GM23338 (cell line): Measurements from ENCODE around the gene TSPOAP1. TPM values are rescaled to one million over a fixed set of nuclear protein-coding genes. Genes with fewer than 3 reads are reported as not detected.

Source experiments
- ATAC-seq: fragments of 200-7000 bp; cut with Tn5 transposase; 3 replicates; pipeline ENCODE4 v1.9.1; 2020
- DNase-seq: peaks from one replicate; pipeline ENCODE4 v3.0.0-alpha.2; 2015; ENCODE audit warnings: low spot score
- H2AFZ ChIP-seq: fragments of 200-600 bp; sonication (generic); 2 replicates; pipeline ENCODE4 v1.8.0; 2016; ENCODE audit warnings: antibody characterized with exemption, mild to moderate bottlenecking, moderate library complexity
- H3F3A ChIP-seq: fragments of 200-600 bp; sonication (generic); replicated peaks from 2 replicates; pipeline ENCODE4 v1.8.0; 2017; ENCODE audit warnings: antibody characterized with exemption, mixed run types, low read depth
- H3K27ac ChIP-seq: fragments of 200-600 bp; sonication (generic); 2 replicates; pipeline ENCODE4 v1.6.1; 2016; ENCODE audit warnings: low read depth
- H3K27me3 ChIP-seq: fragments of 200-600 bp; sonication (generic); 2 replicates; pipeline ENCODE4 v1.8.0; 2016; ENCODE audit warnings: mild to moderate bottlenecking, mixed run types, moderate library complexity; ENCODE audit not compliant: insufficient read depth
- H3K36me3 ChIP-seq: fragments of 200-600 bp; sonication (generic); 2 replicates; pipeline ENCODE4 v1.8.0; 2016; ENCODE audit warnings: mild to moderate bottlenecking; ENCODE audit not compliant: insufficient read depth
- H3K4me1 ChIP-seq: fragments of 200-600 bp; sonication (generic); 2 replicates; pipeline ENCODE4 v1.8.0; 2016; ENCODE audit warnings: mild to moderate bottlenecking, moderate library complexity; ENCODE audit not compliant: insufficient read depth
- H3K4me2 ChIP-seq: fragments of 200-600 bp; sonication (generic); 2 replicates; pipeline ENCODE4 v1.7.1; 2017; ENCODE audit warnings: mixed run types
- H3K4me3 ChIP-seq: fragments of 200-600 bp; sonication (generic); 2 replicates; pipeline ENCODE4 v1.6.1; 2016; ENCODE audit warnings: mixed run types
- H3K79me2 ChIP-seq: fragments of 200-600 bp; sonication (generic); replicated peaks from 2 replicates; pipeline ENCODE4 v1.8.0; 2017; ENCODE audit warnings: mild to moderate bottlenecking; ENCODE audit not compliant: insufficient read depth
- H3K9me2 ChIP-seq: fragments of 200-600 bp; sonication (generic); 2 replicates; pipeline ENCODE4 v1.8.0; 2017; ENCODE audit not compliant: insufficient read depth
- H4K20me1 ChIP-seq: fragments of 200-600 bp; sonication (generic); replicated peaks from 2 replicates; pipeline ENCODE4 v1.8.0; 2017; ENCODE audit warnings: mild to moderate bottlenecking; ENCODE audit not compliant: insufficient read depth
- H3K27ac Mint-ChIP-seq: 2 replicates; pipeline ENCODE4 v1.8.0; 2020; ENCODE audit warnings: inconsistent platforms, mild to moderate bottlenecking, moderate library complexity, mixed read lengths
- H3K27me3 Mint-ChIP-seq: 3 replicates; pipeline ENCODE4 v1.8.0; 2022; ENCODE audit warnings: low read depth, mild to moderate bottlenecking, moderate library complexity, mixed read lengths, inconsistent platforms; ENCODE audit not compliant: insufficient read depth, poor library complexity
- H3K36me3 Mint-ChIP-seq: 3 replicates; pipeline ENCODE4 v1.8.0; 2021; ENCODE audit warnings: low read depth, mild to moderate bottlenecking, inconsistent platforms, moderate library complexity, mixed read lengths
- H3K4me1 Mint-ChIP-seq: 3 replicates; pipeline ENCODE4 v1.8.0; 2020; ENCODE audit warnings: mild to moderate bottlenecking, inconsistent platforms, mixed read lengths
- H3K4me3 Mint-ChIP-seq: 3 replicates; pipeline ENCODE4 v1.8.0; 2021; ENCODE audit warnings: moderate library complexity, mild to moderate bottlenecking, inconsistent platforms, mixed read lengths
- H3K9me3 Mint-ChIP-seq: 3 replicates; pipeline ENCODE4 v1.8.0; 2020; ENCODE audit warnings: moderate library complexity, mild to moderate bottlenecking, inconsistent platforms, mixed read lengths
- CREB1 ChIP-seq: fragments of 250-450 bp; sonication (Bioruptor Pico); IDR thresholded peaks from 2 replicates; pipeline ENCODE4 v1.5.0; 2020; ENCODE audit warnings: low read depth, mild to moderate bottlenecking, moderate library complexity
- EZH2 ChIP-seq: fragments of 200-600 bp; sonication (generic); IDR thresholded peaks from one replicate; pipeline ENCODE4 v1.8.0; 2017; ENCODE audit warnings: antibody characterized with exemption, mild to moderate bottlenecking, low read depth; ENCODE audit not compliant: unreplicated experiment
- EZH2phosphoT487 ChIP-seq: fragments of 200-600 bp; sonication (generic); IDR thresholded peaks from one replicate; pipeline ENCODE4 v1.8.1; 2018; ENCODE audit warnings: antibody characterized with exemption; ENCODE audit not compliant: unreplicated experiment
- JUNB ChIP-seq: IDR thresholded peaks from one replicate; pipeline ENCODE4 v1.6.1; 2016; ENCODE audit warnings: antibody characterized with exemption; ENCODE audit not compliant: unreplicated experiment
- NANOG ChIP-seq: IDR thresholded peaks from 2 replicates; pipeline ENCODE4 v1.6.1; 2016; ENCODE audit warnings: antibody characterized with exemption, borderline replicate concordance
- STAT1 ChIP-seq: IDR thresholded peaks from one replicate; pipeline ENCODE4 v1.6.1; 2016; ENCODE audit warnings: antibody characterized with exemption; ENCODE audit not compliant: unreplicated experiment
- ZNF331 ChIP-seq: fragments of 250-450 bp; sonication (Bioruptor Pico); IDR thresholded peaks from 2 replicates; pipeline ENCODE4 v1.5.0; 2020; ENCODE audit warnings: low read depth, mild to moderate bottlenecking, moderate library complexity
- polyA plus RNA-seq: library from polyadenylated mRNA; unstranded; fragments of >200 nt; fragmentation: Nextera tagmentation; extraction: Ambion mirVana; gene quantifications from 2 replicates; pipeline ENCODE4 v1.2.1, GENCODE V29; 2016
- total RNA-seq: library from RNA; depleted of rRNA; stranded (reverse); fragments of >200 nt; shearing (Covaris generic); gene quantifications from 2 replicates; pipeline ENCODE4 v1.2.3, GENCODE V29; 2014
- TF ChIP-seq, protein P1 (sequence below): IDR thresholded peaks from one replicate; pipeline ENCODE4 v1.6.1; 2018; ENCODE audit warnings: antibody characterized with exemption; ENCODE audit not compliant: unreplicated experiment
- TF ChIP-seq, protein P2 (sequence below): IDR thresholded peaks from 2 replicates; pipeline ENCODE4 v1.6.1; 2016; ENCODE audit warnings: antibody characterized with exemption
- TF ChIP-seq, protein P3 (sequence below), 2 experiments: fragments of 200-600 bp in 1 of 2; sonication (generic) in 1 of 2; conservative IDR thresholded peaks; 2 replicates each; pipeline versions ENCODE4 v1.5.1 to v1.6.1; 2016 to 2017; ENCODE audit warnings: antibody characterized with exemption in 2 of 2, low read depth in 2 of 2, mild to moderate bottlenecking in 2 of 2, moderate library complexity in 1 of 2

Gene TSPOAP1
- total and polyA plus RNA-seq, 2 experiments from 2014 or later, result 7.3 to 11.8 TPM

DNA sequence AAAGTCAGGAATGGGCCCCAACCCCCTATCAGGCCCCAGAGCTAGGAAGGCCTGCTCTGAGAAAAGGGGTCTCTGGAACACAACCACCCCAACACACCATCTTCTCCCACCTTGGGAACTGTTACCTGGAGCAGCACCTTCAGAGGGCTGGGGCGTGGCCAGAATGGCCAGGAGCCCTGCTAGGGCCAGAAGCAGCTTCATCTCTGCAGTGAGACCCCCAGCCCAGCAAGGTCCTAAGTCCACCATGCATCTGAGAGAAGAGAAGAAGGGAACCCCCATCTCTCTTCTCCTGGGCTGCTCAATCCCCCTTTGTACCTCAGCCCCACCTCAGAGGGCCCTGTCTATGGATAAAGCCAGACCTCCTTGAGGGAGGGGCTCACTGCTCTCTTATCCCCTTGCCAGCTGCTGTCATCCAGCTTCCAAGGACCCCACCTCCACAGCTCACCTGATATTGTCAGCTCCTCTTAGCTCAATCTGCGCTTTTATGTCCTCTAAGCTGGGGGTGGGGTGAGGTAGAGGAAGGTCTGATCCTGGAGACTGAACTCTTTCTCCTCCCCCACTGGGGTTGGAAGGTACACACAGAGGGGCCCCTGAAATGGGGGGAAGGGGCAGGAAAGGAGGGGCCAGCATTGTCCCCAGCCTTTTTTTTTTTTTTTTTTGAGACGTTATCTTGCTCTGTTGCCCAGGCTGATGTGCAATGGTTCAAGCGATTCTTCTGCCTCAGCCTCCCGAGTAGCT, 47.9 kb downstream of the TSPOAP1 start, which contains the start of gene MPO (continued):
- TF ChIP-seq CREB1 (no peak), ZNF331 (CRISPR knock-in tag) (no peak), STAT1 (no peak), JUNB (no peak), EZH2phosphoT487 (no peak), EZH2 (no peak), NANOG (no peak)
- TF ChIP-seq, protein P1, sequence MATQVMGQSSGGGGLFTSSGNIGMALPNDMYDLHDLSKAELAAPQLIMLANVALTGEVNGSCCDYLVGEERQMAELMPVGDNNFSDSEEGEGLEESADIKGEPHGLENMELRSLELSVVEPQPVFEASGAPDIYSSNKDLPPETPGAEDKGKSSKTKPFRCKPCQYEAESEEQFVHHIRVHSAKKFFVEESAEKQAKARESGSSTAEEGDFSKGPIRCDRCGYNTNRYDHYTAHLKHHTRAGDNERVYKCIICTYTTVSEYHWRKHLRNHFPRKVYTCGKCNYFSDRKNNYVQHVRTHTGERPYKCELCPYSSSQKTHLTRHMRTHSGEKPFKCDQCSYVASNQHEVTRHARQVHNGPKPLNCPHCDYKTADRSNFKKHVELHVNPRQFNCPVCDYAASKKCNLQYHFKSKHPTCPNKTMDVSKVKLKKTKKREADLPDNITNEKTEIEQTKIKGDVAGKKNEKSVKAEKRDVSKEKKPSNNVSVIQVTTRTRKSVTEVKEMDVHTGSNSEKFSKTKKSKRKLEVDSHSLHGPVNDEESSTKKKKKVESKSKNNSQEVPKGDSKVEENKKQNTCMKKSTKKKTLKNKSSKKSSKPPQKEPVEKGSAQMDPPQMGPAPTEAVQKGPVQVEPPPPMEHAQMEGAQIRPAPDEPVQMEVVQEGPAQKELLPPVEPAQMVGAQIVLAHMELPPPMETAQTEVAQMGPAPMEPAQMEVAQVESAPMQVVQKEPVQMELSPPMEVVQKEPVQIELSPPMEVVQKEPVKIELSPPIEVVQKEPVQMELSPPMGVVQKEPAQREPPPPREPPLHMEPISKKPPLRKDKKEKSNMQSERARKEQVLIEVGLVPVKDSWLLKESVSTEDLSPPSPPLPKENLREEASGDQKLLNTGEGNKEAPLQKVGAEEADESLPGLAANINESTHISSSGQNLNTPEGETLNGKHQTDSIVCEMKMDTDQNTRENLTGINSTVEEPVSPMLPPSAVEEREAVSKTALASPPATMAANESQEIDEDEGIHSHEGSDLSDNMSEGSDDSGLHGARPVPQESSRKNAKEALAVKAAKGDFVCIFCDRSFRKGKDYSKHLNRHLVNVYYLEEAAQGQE, result no peak
- TF ChIP-seq, protein P2, sequence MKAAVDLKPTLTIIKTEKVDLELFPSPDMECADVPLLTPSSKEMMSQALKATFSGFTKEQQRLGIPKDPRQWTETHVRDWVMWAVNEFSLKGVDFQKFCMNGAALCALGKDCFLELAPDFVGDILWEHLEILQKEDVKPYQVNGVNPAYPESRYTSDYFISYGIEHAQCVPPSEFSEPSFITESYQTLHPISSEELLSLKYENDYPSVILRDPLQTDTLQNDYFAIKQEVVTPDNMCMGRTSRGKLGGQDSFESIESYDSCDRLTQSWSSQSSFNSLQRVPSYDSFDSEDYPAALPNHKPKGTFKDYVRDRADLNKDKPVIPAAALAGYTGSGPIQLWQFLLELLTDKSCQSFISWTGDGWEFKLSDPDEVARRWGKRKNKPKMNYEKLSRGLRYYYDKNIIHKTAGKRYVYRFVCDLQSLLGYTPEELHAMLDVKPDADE, result no peak
- TF ChIP-seq, protein P3, sequence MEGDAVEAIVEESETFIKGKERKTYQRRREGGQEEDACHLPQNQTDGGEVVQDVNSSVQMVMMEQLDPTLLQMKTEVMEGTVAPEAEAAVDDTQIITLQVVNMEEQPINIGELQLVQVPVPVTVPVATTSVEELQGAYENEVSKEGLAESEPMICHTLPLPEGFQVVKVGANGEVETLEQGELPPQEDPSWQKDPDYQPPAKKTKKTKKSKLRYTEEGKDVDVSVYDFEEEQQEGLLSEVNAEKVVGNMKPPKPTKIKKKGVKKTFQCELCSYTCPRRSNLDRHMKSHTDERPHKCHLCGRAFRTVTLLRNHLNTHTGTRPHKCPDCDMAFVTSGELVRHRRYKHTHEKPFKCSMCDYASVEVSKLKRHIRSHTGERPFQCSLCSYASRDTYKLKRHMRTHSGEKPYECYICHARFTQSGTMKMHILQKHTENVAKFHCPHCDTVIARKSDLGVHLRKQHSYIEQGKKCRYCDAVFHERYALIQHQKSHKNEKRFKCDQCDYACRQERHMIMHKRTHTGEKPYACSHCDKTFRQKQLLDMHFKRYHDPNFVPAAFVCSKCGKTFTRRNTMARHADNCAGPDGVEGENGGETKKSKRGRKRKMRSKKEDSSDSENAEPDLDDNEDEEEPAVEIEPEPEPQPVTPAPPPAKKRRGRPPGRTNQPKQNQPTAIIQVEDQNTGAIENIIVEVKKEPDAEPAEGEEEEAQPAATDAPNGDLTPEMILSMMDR (conservative IDR thresholded peaks at IDR 0.05; ENCODE audit: low read depth in 2 of 2), result no peak

DNA sequence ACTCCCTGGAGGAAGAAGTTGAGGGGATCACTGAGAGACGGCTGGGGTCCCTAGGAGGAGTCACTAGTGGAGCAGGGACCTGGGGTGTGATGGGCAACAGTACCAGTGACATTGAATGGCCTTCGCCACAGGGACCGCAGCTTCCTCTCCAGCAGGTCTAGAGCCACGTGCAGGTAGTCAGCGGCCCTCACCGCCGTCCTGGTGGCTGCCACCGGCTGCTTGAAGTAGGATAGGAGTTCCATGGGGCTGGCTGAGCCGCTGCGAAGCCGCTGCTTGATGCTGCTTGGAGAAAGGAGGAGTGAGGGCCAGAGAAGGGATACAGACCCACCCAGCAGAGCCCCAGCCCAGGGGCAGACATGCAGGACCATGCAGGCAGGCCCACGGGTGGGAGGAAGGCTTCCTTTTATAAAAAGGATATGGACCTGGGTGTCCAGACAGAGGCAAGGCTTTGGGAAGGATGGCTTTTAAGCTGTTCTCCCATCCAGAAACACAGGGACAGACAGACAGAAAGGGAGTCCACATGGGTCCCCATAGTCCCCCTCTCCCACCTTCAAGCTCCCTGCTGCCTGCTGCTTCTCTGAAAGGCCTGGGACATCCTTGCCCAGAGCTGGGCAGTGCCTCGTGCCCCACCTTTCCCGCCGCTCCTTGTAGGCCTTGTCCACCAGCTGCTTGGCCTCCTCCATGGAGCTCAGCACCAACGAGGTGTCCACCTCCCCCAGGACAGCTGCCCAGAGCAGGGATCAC, 48.7 kb downstream of the TSPOAP1 start:
- peaks cover 14% of the 10 kb centered on the region; the same call in 1 of the 2 replicates for H3K4me1 ChIP-seq
- Mint-ChIP-seq H3K4me3 (no peak overlapping the region), H3K9me3 (no peaks in the 10 kb centered on the region), H3K27me3 (peaks cover 21% of the 10 kb centered on the region), H3K27ac (no peak overlapping the region), H3K36me3 (no peaks in the 10 kb centered on the region), H3K4me1 (peaks cover 20% of the 10 kb centered on the region)
- H2AFZ ChIP-seq, result peak overlapping the region; percentile 90
- peak overlapping the region; percentile 16; the same call in 1 of the 2 replicates for H3K4me2 ChIP-seq
- no peaks in the 10 kb centered on the region for H3K79me2 ChIP-seq
- H3K9me2 ChIP-seq, result peaks cover 5% of the 10 kb centered on the region; the same call in 1 of the 2 replicates
- H4K20me1 ChIP-seq, result no peaks in the 10 kb centered on the region
- H3K4me3 ChIP-seq, result no peak overlapping the region
- DNase-seq (no peak), ATAC-seq (peak; percentile 11)
- no peak overlapping the region for H3K27ac ChIP-seq
- H3K36me3 ChIP-seq, result no peaks in the 10 kb centered on the region
- H3F3A ChIP-seq, result no peaks in the 10 kb centered on the region
- H3K27me3 ChIP-seq, result peaks cover 30% of the 10 kb centered on the region
- no peak for TF ChIP-seq CREB1
- TF ChIP-seq EZH2, result no peak
